COLO829 (cell line): Measurements from ENCODE around the gene RSPH9.

ENCODE experiments used
- DNase-seq: peaks from one replicate; pipeline ENCODE4 v3.0.0; 2012; ENCODE audit warnings: low spot score

Gene RSPH9

GRCh38 chr6:43644940-43645612 lies at the start of gene RSPH9:
RSPH9 (plus strand) TSS chr6:43645036; CDS start chr6:43645099, 63 bp downstream.
- DNase-seq = peak; percentile 76

- DNase-seq = no peak
Measured at GRCh38 chr6:43600595-43600994, 44.2 kb upstream of the RSPH9 start.

- DNase-seq = no peak
Measured at GRCh38 chr6:43604174-43604573, 40.7 kb upstream of the RSPH9 start.

GRCh38 chr6:43606019-43606418 lies 38.8 kb upstream of the RSPH9 start:
- DNase-seq = no peak

- DNase-seq = peak; percentile 74
Measured at GRCh38 chr6:43608310-43608763, 36.5 kb upstream of the RSPH9 start.

- no peak for DNase-seq
Measured at GRCh38 chr6:43608807-43609206, 36.0 kb upstream of the RSPH9 start.

- DNase-seq = no peak
Measured at GRCh38 chr6:43609402-43609801, 35.4 kb upstream of the RSPH9 start.

GRCh38 chr6:43610431-43610830 lies 34.4 kb upstream of the RSPH9 start:
- DNase-seq = no peak

GRCh38 chr6:43613721-43614395 lies 31.0 kb upstream of the RSPH9 start:
- no peak for DNase-seq

- DNase-seq = no peak
Measured at GRCh38 chr6:43614396-43614730, 30.5 kb upstream of the RSPH9 start.

GRCh38 chr6:43616725-43617472 lies 27.9 kb upstream of the RSPH9 start:
- no peak for DNase-seq

GRCh38 chr6:43621078-43621835 lies 23.6 kb upstream of the RSPH9 start:
- no peak for DNase-seq

- DNase-seq = no peak
Measured at GRCh38 chr6:43621836-43622180, 23.0 kb upstream of the RSPH9 start.

GRCh38 chr6:43622541-43622940 lies 22.3 kb upstream of the RSPH9 start:
- DNase-seq = no peak

- no peak for DNase-seq
Measured at GRCh38 chr6:43623880-43624785, 20.7 kb upstream of the RSPH9 start.

GRCh38 chr6:43624786-43625288 lies 20.0 kb upstream of the RSPH9 start:
- DNase-seq = no peak

GRCh38 chr6:43625393-43625992 lies 19.3 kb upstream of the RSPH9 start:
- no peak for DNase-seq

- peak; percentile 96 for DNase-seq
Measured at GRCh38 chr6:43627008-43627825, 17.6 kb upstream of the RSPH9 start.

GRCh38 chr6:43628393-43629103 lies 16.3 kb upstream of the RSPH9 start:
- DNase-seq = no peak
